Ovary (tissue), 3 donors: ENCODE measurements around the gene PCDHB8.

Experiments
- EP300 ChIP-seq: sonication (generic); formaldehyde crosslinking; IDR thresholded peaks from one replicate; pipeline ENCODE4 v1.6.1; 2017; ENCODE audit warnings: antibody characterized with exemption
- POLR2A ChIP-seq: fragments of 450-650 bp; IDR thresholded peaks from one replicate; pipeline ENCODE4 v1.6.1; 2017; ENCODE audit warnings: antibody characterized with exemption, mild to moderate bottlenecking, moderate library complexity
- TF ChIP-seq, protein P1 (sequence below), 3 donors: fragments of 450-650 bp in 2 of 3; fragments of 200-600 bp in 1 of 3; IDR thresholded peaks; one replicate each; pipeline versions ENCODE4 v1.5.1 to v1.8.0; 2016 to 2022; ENCODE audit warnings: antibody characterized with exemption in 3 of 3, mild to moderate bottlenecking in 1 of 3
- donor health status: DM: no; HTN: no; CAD: no.

DNA sequence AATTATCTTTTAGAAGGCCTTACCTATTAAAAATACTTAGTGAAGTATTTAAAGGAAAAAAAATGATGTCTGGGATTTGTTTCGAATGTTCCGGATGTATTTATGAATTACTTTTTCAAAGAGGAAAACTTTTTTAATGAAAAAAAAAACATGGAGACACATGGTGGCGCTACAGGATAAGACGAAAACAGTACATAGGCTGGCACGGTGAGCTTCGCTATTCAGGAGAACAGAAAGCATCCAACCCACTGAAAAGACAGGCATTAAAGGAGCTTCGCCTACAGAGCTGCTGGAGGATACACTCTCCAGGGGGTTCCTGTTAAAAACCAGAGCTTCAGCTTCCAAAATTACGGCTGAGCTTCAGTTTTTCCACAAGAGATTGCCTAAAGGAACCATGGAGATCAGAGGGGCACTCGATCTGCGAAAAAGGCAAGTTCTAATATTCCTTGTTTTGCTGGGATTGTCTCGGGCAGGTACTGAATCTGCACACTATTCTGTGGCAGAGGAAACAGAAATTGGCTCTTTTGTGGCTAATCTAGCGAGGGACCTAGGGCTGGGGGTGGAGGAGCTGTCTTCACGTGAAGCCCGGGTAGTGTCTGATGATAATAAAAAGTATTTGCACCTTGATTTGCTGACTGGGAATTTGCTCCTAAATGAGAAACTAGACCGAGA, 45.7 kb downstream of the PCDHB8 start, which contains the start of gene PCDHB14:
- TF ChIP-seq POLR2A (no peak), EP300 (no peak)
- TF ChIP-seq, protein P1, sequence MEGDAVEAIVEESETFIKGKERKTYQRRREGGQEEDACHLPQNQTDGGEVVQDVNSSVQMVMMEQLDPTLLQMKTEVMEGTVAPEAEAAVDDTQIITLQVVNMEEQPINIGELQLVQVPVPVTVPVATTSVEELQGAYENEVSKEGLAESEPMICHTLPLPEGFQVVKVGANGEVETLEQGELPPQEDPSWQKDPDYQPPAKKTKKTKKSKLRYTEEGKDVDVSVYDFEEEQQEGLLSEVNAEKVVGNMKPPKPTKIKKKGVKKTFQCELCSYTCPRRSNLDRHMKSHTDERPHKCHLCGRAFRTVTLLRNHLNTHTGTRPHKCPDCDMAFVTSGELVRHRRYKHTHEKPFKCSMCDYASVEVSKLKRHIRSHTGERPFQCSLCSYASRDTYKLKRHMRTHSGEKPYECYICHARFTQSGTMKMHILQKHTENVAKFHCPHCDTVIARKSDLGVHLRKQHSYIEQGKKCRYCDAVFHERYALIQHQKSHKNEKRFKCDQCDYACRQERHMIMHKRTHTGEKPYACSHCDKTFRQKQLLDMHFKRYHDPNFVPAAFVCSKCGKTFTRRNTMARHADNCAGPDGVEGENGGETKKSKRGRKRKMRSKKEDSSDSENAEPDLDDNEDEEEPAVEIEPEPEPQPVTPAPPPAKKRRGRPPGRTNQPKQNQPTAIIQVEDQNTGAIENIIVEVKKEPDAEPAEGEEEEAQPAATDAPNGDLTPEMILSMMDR (IDR thresholded peaks at IDR 0.05), result no peak
